HepG2 (cell line): ENCODE results near the gene AKAP7. TPM values are rescaled to one million over a fixed set of nuclear protein-coding genes. Genes with fewer than 3 reads are reported as not detected.

ENCODE experiments used
- ATAC-seq: fragments of 200-7000 bp; cut with Tn5 transposase; 3 replicates; pipeline ENCODE4 v1.9.1; 2020; ENCODE audit warnings: mild to moderate bottlenecking, moderate library complexity
- BruUV-seq: library from RNA; stranded (reverse); fragments of 400-500 nt; replicated peaks from 2 replicates; lab custom pipeline; 2021; lab: Mats Ljungman, UMichigan
- CTCF ChIA-PET: fragments of 300-600 bp; formaldehyde crosslinking; extraction: SDS; loops from one replicate; lab custom pipeline; 2021; ENCODE audit warnings: low total read pairs, inconsistent platforms, low intra/inter-chr PET ratio; lab: Yijun Ruan, JAX
- POLR2A ChIA-PET: fragments of 350-600 bp; sonication (Branson Sonifier 250); formaldehyde crosslinking; loops from one replicate; lab custom pipeline; 2020; ENCODE audit warnings: antibody characterized with exemption, inconsistent platforms; lab: Yijun Ruan, JAX
- DNase-seq: peaks from one replicate; pipeline ENCODE4 v3.0.0-alpha.2; 2015; ENCODE audit warnings: low spot score
- FAIRE-seq: peaks from 3 replicates; lab custom pipeline; 2011; peaks lifted over from hg19 to GRCh38; lab: Jason Lieb, UNC
- H2AFZ ChIP-seq: one replicate; pipeline ENCODE4 v1.6.1; 2011; ENCODE audit warnings: low read length, inconsistent platforms
- H3K27ac ChIP-seq: fragments of 300-600 bp; 3 replicates; pipeline ENCODE4 v1.8.0; 2011; ENCODE audit warnings: mixed run types, mild to moderate bottlenecking, mixed read lengths, low read length, inconsistent platforms; ENCODE audit not compliant: insufficient read depth; ENCODE audit errors: extremely low read length
- H3K27me3 ChIP-seq, 2 experiments: fragments of 200-600 bp in 1 of 2; 2 replicates in 1 of 2; 3 replicates in 1 of 2; pipeline versions ENCODE4 v1.6.0 to v1.8.0; 2011; ENCODE audit warnings: low read length in 2 of 2, mild to moderate bottlenecking in 2 of 2, moderate library complexity in 2 of 2, inconsistent platforms in 1 of 2; ENCODE audit not compliant: insufficient read depth in 2 of 2, control insufficient read depth in 1 of 2
- H3K36me3 ChIP-seq, 2 experiments: fragments of 200-600 bp in 1 of 2; replicated peaks in 1 of 2; 2 replicates in 1 of 2; 3 replicates in 1 of 2; pipeline versions ENCODE4 v1.5.1 to v1.8.0; 2011; ENCODE audit warnings: low read length in 2 of 2, inconsistent platforms in 1 of 2; ENCODE audit not compliant: insufficient read depth in 2 of 2, control insufficient read depth in 1 of 2
- H3K4me1 ChIP-seq: 2 replicates; pipeline ENCODE4 v1.5.1; 2012; ENCODE audit warnings: low read length, inconsistent platforms; ENCODE audit not compliant: insufficient read depth
- H3K4me2 ChIP-seq: 2 replicates; pipeline ENCODE4 v1.6.0; 2011; ENCODE audit warnings: low read depth, low read length, inconsistent platforms
- H3K4me3 ChIP-seq, 3 experiments: fragments of 200-600 bp in 1 of 3; sonication (generic), shearing (Covaris generic) in 1 of 3; replicated peaks in 1 of 3; 2 replicates each; pipeline ENCODE4 v1.5.1; 2011 to 2016; ENCODE audit warnings: low read length in 3 of 3, inconsistent platforms in 2 of 3, low read depth in 2 of 3, mild to moderate bottlenecking in 2 of 3, control low read depth in 1 of 3, mixed read lengths in 1 of 3; ENCODE audit not compliant: insufficient read depth in 1 of 3
- H3K79me2 ChIP-seq: one replicate; pipeline ENCODE4 v1.6.1; 2011; ENCODE audit warnings: low read length, inconsistent platforms; ENCODE audit not compliant: insufficient read depth
- H3K9ac ChIP-seq: 2 replicates; pipeline ENCODE4 v1.6.0; 2011; ENCODE audit warnings: mild to moderate bottlenecking, low read depth, low read length, inconsistent platforms; ENCODE audit not compliant: insufficient read depth
- H3K9me3 ChIP-seq: 2 replicates; pipeline ENCODE4 v1.5.1; 2012; ENCODE audit warnings: mild to moderate bottlenecking, low read length
- H4K20me1 ChIP-seq: 2 replicates; pipeline ENCODE4 v1.6.0; 2011; ENCODE audit warnings: inconsistent platforms, mild to moderate bottlenecking, low read length, moderate library complexity; ENCODE audit not compliant: insufficient read depth
- ATF7 ChIP-seq, 2 experiments: fragments of 450-650 bp in 1 of 2; sonication (generic) in 1 of 2; formaldehyde crosslinking in 1 of 2; IDR thresholded peaks; 2 replicates each; pipeline versions ENCODE4 v1.4.0 to v1.6.1; 2016 to 2020; ENCODE audit warnings: antibody characterized with exemption in 1 of 2, mild to moderate bottlenecking in 1 of 2, missing genetic modification reagents in 1 of 2
- ETV5 ChIP-seq: IDR thresholded peaks from 2 replicates; pipeline ENCODE4 v1.6.1; 2018; ENCODE audit warnings: missing biosample characterization, missing genetic modification reagents, inconsistent platforms, borderline replicate concordance
- KMT2A ChIP-seq: sonication (generic); formaldehyde crosslinking; IDR thresholded peaks from 2 replicates; pipeline ENCODE4 v1.4.0; 2020; ENCODE audit warnings: missing genetic modification reagents
- PCBP2 ChIP-seq: fragments of 200-400 bp; formaldehyde crosslinking; optimal IDR thresholded peaks from 2 replicates; pipeline ENCODE3; 2018; ENCODE audit warnings: low read length, low read depth; ENCODE audit not compliant: poor library complexity, severe bottlenecking
- RBFOX2 ChIP-seq: fragments of 200-400 bp; formaldehyde crosslinking; IDR thresholded peaks from 2 replicates; pipeline ENCODE4 v1.6.1; 2017; ENCODE audit warnings: low read depth, mild to moderate bottlenecking, low read length
- THAP11 ChIP-seq: IDR thresholded peaks from 2 replicates; pipeline ENCODE4 v1.6.1; 2016; ENCODE audit warnings: missing biosample characterization, missing genetic modification reagents
- THRA ChIP-seq: sonication (generic); formaldehyde crosslinking; IDR thresholded peaks from 2 replicates; pipeline ENCODE4 v1.4.0; 2020; ENCODE audit warnings: missing genetic modification reagents, borderline replicate concordance
- ZBTB21 ChIP-seq: sonication (generic); formaldehyde crosslinking; IDR thresholded peaks from 2 replicates; pipeline ENCODE4 v1.4.0; 2020; ENCODE audit warnings: missing genetic modification reagents
- ZFP36 ChIP-seq: fragments of 150-350 bp; IDR thresholded peaks from 2 replicates; pipeline ENCODE4 v1.6.1; 2018; ENCODE audit warnings: borderline replicate concordance, low read length, low read depth; ENCODE audit not compliant: partially characterized antibody
- ZMYM4 ChIP-seq: sonication (generic); formaldehyde crosslinking; IDR thresholded peaks from 2 replicates; pipeline ENCODE4 v1.8.1; 2023; ENCODE audit warnings: mild to moderate bottlenecking, missing genetic modification reagents
- ZNF547 ChIP-seq: sonication (generic); formaldehyde crosslinking; IDR thresholded peaks from 2 replicates; pipeline ENCODE4 v1.5.1; 2020; ENCODE audit warnings: mild to moderate bottlenecking, missing genetic modification reagents
- ZNF616 ChIP-seq: sonication (generic); formaldehyde crosslinking; IDR thresholded peaks from 2 replicates; pipeline ENCODE4 v1.5.0; 2020; ENCODE audit warnings: low read depth, mild to moderate bottlenecking, missing genetic modification reagents
- ZNF773 ChIP-seq: sonication (generic); formaldehyde crosslinking; IDR thresholded peaks from 2 replicates; pipeline ENCODE4 v1.4.0; 2020; ENCODE audit warnings: missing genetic modification reagents, borderline replicate concordance
- WGBS: methylation state at CpG from one replicate; pipeline ENCODE4 v1.1.6; 2017; ENCODE audit warnings: low lambda C conversion rate; 5-methylcytosine and 5-hydroxymethylcytosine counted together
- in situ Hi-C: cut with HindIII; loops from 2 replicates; pipeline ENCODE4 v1.10.0; 2017; ENCODE audit warnings: low pct_unique_long_range_greater_than_20kb; ENCODE audit not compliant: extremely low pct_ligation_motif_present
- intact Hi-C: fragments of 100-400 bp; cut with micrococcal nuclease; formaldehyde crosslinking; loops from one replicate; pipeline ENCODE4 v1.10.0; 2022; ENCODE audit not compliant: unreplicated experiment
- polyA plus RNA-seq, 8 experiments: library from polyadenylated mRNA; depleted of rRNA in 3 of 8; stranded (reverse) in 7 of 8; unstranded in 1 of 8; fragments of >200 nt; fragmentation: Illumina TruSeq in 4 of 8; extraction: Trizol in 4 of 8; gene quantifications; 2 replicates each; pipeline versions ENCODE4 v1.2.1 to v1.2.3, GENCODE V29; 2011 to 2016; ENCODE audit warnings: low read depth in 4 of 8, missing spikeins in 1 of 8, mixed read lengths in 1 of 8; ENCODE audit not compliant: insufficient read depth in 1 of 8
- total RNA-seq, 5 experiments: library from RNA; depleted of rRNA; stranded (reverse); fragments of >200 nt; fragmentation: Illumina TruSeq; extraction: Trizol; gene quantifications; 2 replicates each; pipeline ENCODE4 v1.2.3, GENCODE V29; 2016; ENCODE audit warnings: low read depth in 1 of 5

Gene AKAP7
- total and polyA plus RNA-seq, 2 of the 13 experiments (the other 11 are each of a cell fraction or from before 2014, with no cell fraction given) = 3.6 to 11.7 TPM

DNA sequence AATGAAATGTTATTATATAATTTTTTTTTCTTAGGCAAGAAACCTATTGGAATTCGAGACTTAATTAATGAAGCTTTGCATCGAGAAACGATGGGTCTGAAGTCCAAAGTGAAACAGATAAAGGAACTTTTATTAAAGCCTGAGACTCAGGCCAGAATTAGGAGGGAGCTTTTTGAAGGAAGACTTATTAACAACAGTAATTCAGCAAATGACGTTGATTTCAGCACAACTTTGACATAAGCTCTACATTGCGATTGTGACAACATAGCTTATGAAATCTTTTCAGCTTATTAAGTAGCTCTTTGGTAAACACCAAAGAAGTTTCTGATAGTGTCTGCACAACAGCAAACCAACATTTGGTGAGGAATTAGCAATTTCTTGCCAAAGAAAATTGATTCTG, 147.1 kb downstream of the AKAP7 start (continued):
- TF ChIP-seq THAP11 (no peak), ZMYM4 (CRISPR knock-in tag) (no peak), ZFP36 (no peak), KMT2A (CRISPR knock-in tag) (no peak)

GRCh38 chr6:131283466-131284175, 148.4 kb downstream of the AKAP7 start:
- TF ChIP-seq ZNF616 (CRISPR knock-in tag) (no peak), ZNF547 (CRISPR knock-in tag) (no peak), PCBP2 (no peak), RBFOX2 (no peak), ETV5 (CRISPR knock-in tag) (no peak), ZNF773 (CRISPR knock-in tag) (no peak), THRA (CRISPR knock-in tag) (no peak), ZBTB21 (no peak), ATF7 (IDR thresholded peaks at IDR 0.05) (no peak), ATF7 (CRISPR knock-in tag; IDR thresholded peaks at IDR 0.05) (no peak)
- 95% methylated on average over 7 of the region's 7 CpGs for WGBS
- H3K9me3 ChIP-seq = no peaks in the 10 kb centered on the region
- no peak overlapping the region for H3K4me2 ChIP-seq
- DNase-seq = no peak
- CTCF ChIA-PET = no interaction called here
- H3K4me1 ChIP-seq = no peaks in the 10 kb centered on the region
- no TSS peak for BruUV-seq
- no peak overlapping the region for H2AFZ ChIP-seq
- no peaks in the 10 kb centered on the region for H3K27me3 ChIP-seq
- no peaks in the 10 kb centered on the region for H3K79me2 ChIP-seq
- no peaks in the 10 kb centered on the region for H4K20me1 ChIP-seq
- no peaks in the 10 kb centered on the region; a peak in 1 of 5 replicates for H3K36me3 ChIP-seq
- POLR2A ChIA-PET = no interaction called here
- no peak overlapping the region for H3K9ac ChIP-seq
- intact Hi-C loops (no loop called here), in situ Hi-C loops (no loop called here)
- H3K27ac ChIP-seq = no peak overlapping the region
- no peak overlapping the region for H3K4me3 ChIP-seq
- no peak for ATAC-seq
- FAIRE-seq = no peak
